IMR-90 (cell line): ENCODE results near the gene ZNF653. TPM values are rescaled to one million over a fixed set of nuclear protein-coding genes. Genes with fewer than 3 reads are reported as not detected.

Experiments used
- ATAC-seq: fragments of 200-7000 bp; cut with Tn5 transposase; 2 replicates; pipeline ENCODE4 v1.9.1; 2020; ENCODE audit warnings: low read depth, mild to moderate bottlenecking, moderate library complexity
- BruUV-seq: library from RNA; stranded (reverse); fragments of 400-500 nt; replicated peaks from 2 replicates; lab custom pipeline; 2021; lab: Mats Ljungman, UMichigan
- CTCF ChIA-PET: fragments of 300-600 bp; formaldehyde crosslinking; extraction: SDS; loops from one replicate; lab custom pipeline; 2021; ENCODE audit warnings: antibody characterized with exemption; lab: Yijun Ruan, JAX
- POLR2A ChIA-PET: fragments of 300-600 bp; sonication (Branson Sonifier 250); formaldehyde crosslinking; loops from one replicate; lab custom pipeline; 2022; ENCODE audit warnings: antibody characterized with exemption; ENCODE audit not compliant: unreplicated experiment; lab: Charles Lee
- DNase-seq: peaks from one replicate; pipeline ENCODE4 v3.0.0; 2013
- H2AFZ ChIP-seq: replicated peaks from 2 replicates; pipeline ENCODE3; 2013; ENCODE audit warnings: low read length, mild to moderate bottlenecking; ENCODE audit not compliant: poor library complexity
- H2AK5ac ChIP-seq: 2 replicates; pipeline ENCODE4 v1.6.1; 2013; ENCODE audit warnings: low read depth, low read length, inconsistent platforms
- H2AK9ac ChIP-seq: replicated peaks from 2 replicates; pipeline ENCODE3; 2013; ENCODE audit warnings: mild to moderate bottlenecking, low read depth, low read length, moderate library complexity; ENCODE audit not compliant: poor library complexity
- H2BK120ac ChIP-seq: 2 replicates; pipeline ENCODE4 v1.6.1; 2013; ENCODE audit warnings: low read depth, low read length, inconsistent platforms
- H2BK15ac ChIP-seq: 3 replicates; pipeline ENCODE4 v1.6.1; 2013; ENCODE audit warnings: low read depth, low read length, inconsistent platforms
- H2BK20ac ChIP-seq: 2 replicates; pipeline ENCODE4 v1.6.1; 2013; ENCODE audit warnings: low read depth, mild to moderate bottlenecking, inconsistent platforms, low read length, moderate library complexity
- H2BK5ac ChIP-seq: 2 replicates; pipeline ENCODE4 v1.6.1; 2013; ENCODE audit warnings: mild to moderate bottlenecking, low read depth, low read length, inconsistent platforms; ENCODE audit not compliant: poor library complexity, severe bottlenecking
- H3K14ac ChIP-seq: replicated peaks from 2 replicates; pipeline ENCODE4 v1.6.1; 2013; ENCODE audit warnings: low read depth, low read length, inconsistent platforms
- H3K18ac ChIP-seq: 2 replicates; pipeline ENCODE4 v1.6.1; 2013; ENCODE audit warnings: low read depth, low read length, control low read depth
- H3K23ac ChIP-seq: 2 replicates; pipeline ENCODE4 v1.6.1; 2013; ENCODE audit warnings: low read depth, low read length, inconsistent platforms
- H3K27ac ChIP-seq: 2 replicates; pipeline ENCODE4 v1.5.1; 2013; ENCODE audit warnings: mild to moderate bottlenecking, control low read depth, low read length; ENCODE audit not compliant: insufficient read depth
- H3K27me3 ChIP-seq: 2 replicates; pipeline ENCODE4 v1.6.1; 2013; ENCODE audit warnings: low read length; ENCODE audit not compliant: control insufficient read depth, insufficient read depth
- H3K36me3 ChIP-seq: 2 replicates; pipeline ENCODE4 v1.6.1; 2013; ENCODE audit warnings: low read length, mixed read lengths; ENCODE audit not compliant: control insufficient read depth, insufficient read depth
- H3K4ac ChIP-seq: 2 replicates; pipeline ENCODE4 v1.6.1; 2013; ENCODE audit warnings: low read depth, low read length, inconsistent platforms
- H3K4me1 ChIP-seq: 2 replicates; pipeline ENCODE4 v1.6.1; 2013; ENCODE audit warnings: low read length, mixed read lengths; ENCODE audit not compliant: control insufficient read depth, insufficient read depth
- H3K4me2 ChIP-seq: 2 replicates; pipeline ENCODE4 v1.6.1; 2013; ENCODE audit warnings: low read depth, mild to moderate bottlenecking, control low read depth, low read length, moderate library complexity
- H3K4me3 ChIP-seq: 2 replicates; pipeline ENCODE4 v1.5.1; 2013; ENCODE audit warnings: low read depth, mild to moderate bottlenecking, control low read depth, low read length, moderate library complexity; ENCODE audit not compliant: insufficient read depth
- H3K56ac ChIP-seq: 2 replicates; pipeline ENCODE4 v1.6.1; 2013; ENCODE audit warnings: low read length, inconsistent platforms; ENCODE audit not compliant: insufficient read depth; ENCODE audit errors: extremely low read depth
- H3K79me1 ChIP-seq, 2 experiments: 2 replicates each; pipeline ENCODE4 v1.6.1; 2013; ENCODE audit warnings: low read length in 2 of 2, inconsistent platforms in 1 of 2, low read depth in 1 of 2
- H3K9ac ChIP-seq: 2 replicates; pipeline ENCODE4 v1.6.1; 2013; ENCODE audit warnings: low read depth, low read length, control low read depth
- H3K9me1 ChIP-seq: 2 replicates; pipeline ENCODE4 v1.6.1; 2013; ENCODE audit warnings: low read length, inconsistent platforms; ENCODE audit not compliant: insufficient read depth
- H3K9me3 ChIP-seq: 2 replicates; pipeline ENCODE4 v1.6.1; 2013; ENCODE audit warnings: low read length; ENCODE audit not compliant: control insufficient read depth, insufficient read depth
- H4K20me1 ChIP-seq: 2 replicates; pipeline ENCODE4 v1.6.1; 2013; ENCODE audit warnings: low read length, inconsistent platforms; ENCODE audit not compliant: insufficient read depth
- H4K5ac ChIP-seq: 2 replicates; pipeline ENCODE4 v1.6.1; 2013; ENCODE audit warnings: mild to moderate bottlenecking, low read depth, low read length, control low read depth
- H4K8ac ChIP-seq, 2 experiments: 2 replicates each; pipeline ENCODE4 v1.6.1; 2013; ENCODE audit warnings: low read depth in 2 of 2, low read length in 2 of 2, control low read depth in 1 of 2, inconsistent platforms in 1 of 2
- H4K91ac ChIP-seq: 2 replicates; pipeline ENCODE4 v1.6.1; 2013; ENCODE audit warnings: low read depth, low read length, inconsistent platforms; ENCODE audit not compliant: insufficient read depth
- CEBPB ChIP-seq: IDR thresholded peaks from 2 replicates; pipeline ENCODE4 v1.6.1; 2012; ENCODE audit warnings: low read depth, low read length, improper control_type of control experiment
- CHD1 ChIP-seq: IDR thresholded peaks from 2 replicates; pipeline ENCODE4 v1.6.1; 2012; ENCODE audit warnings: low read depth, low read length, improper control_type of control experiment
- MXI1 ChIP-seq: IDR thresholded peaks from 2 replicates; pipeline ENCODE4 v1.6.1; 2012; ENCODE audit warnings: low read depth, mild to moderate bottlenecking, low read length, moderate library complexity, borderline replicate concordance
- RAD21 ChIP-seq: IDR thresholded peaks from 2 replicates; pipeline ENCODE4 v1.6.1; 2012; ENCODE audit warnings: low read length, improper control_type of control experiment
- SMC3 ChIP-seq: fragments of 150-350 bp; IDR thresholded peaks from 2 replicates; pipeline ENCODE4 v1.6.1; 2016; ENCODE audit warnings: low read depth, mild to moderate bottlenecking, antibody characterized with exemption, low read length, moderate library complexity
- WGBS, 2 experiments: methylation state at CpG; one replicate each; pipeline versions ENCODE4 v1.1.5 to v1.1.7; 2013; ENCODE audit warnings: missing lambda C conversion rate in 2 of 2; ENCODE audit not compliant: insufficient read length in 1 of 2; ENCODE audit errors: extremely low coverage in 2 of 2; 5-methylcytosine and 5-hydroxymethylcytosine counted together
- dilution Hi-C: fragments of 300-500 bp; cut with HindIII; formaldehyde crosslinking; loops from one replicate; pipeline ENCODE4 v1.14.3; 2018; ENCODE audit warnings: low sequenced_read_pairs; ENCODE audit not compliant: unreplicated experiment
- in situ Hi-C: fragments of 300-500 bp; cut with MboI; formaldehyde crosslinking; loops from 3 replicates; pipeline ENCODE4 v1.14.3; 2019; ENCODE audit warnings: low sequenced_read_pairs, inconsistent platforms, mixed read lengths
- intact Hi-C: fragments of 100-400 bp; cut with micrococcal nuclease; formaldehyde crosslinking; loops from 2 replicates; pipeline ENCODE4 v1.10.0; 2022
- polyA plus RNA-seq, 3 experiments: library from polyadenylated mRNA; depleted of rRNA; stranded (reverse); fragments of >200 nt; gene quantifications; 2 replicates each; pipeline ENCODE4 v1.2.3, GENCODE V29; 2012; ENCODE audit warnings: low replicate concordance in 1 of 3
- total RNA-seq: library from RNA; depleted of rRNA; stranded (reverse); fragments of >200 nt; gene quantifications from 2 replicates; pipeline ENCODE4 v1.2.3, GENCODE V29; 2012
- TF ChIP-seq, protein P1 (sequence below): conservative IDR thresholded peaks from 2 replicates; pipeline ENCODE4 v1.5.1; 2012; ENCODE audit warnings: mild to moderate bottlenecking, low read depth, low read length, improper control_type of control experiment
- TF ChIP-seq, protein P2 (sequence below): fragments of 150-350 bp; IDR thresholded peaks from 2 replicates; pipeline ENCODE4 v1.6.1; 2016; ENCODE audit warnings: low read depth, mild to moderate bottlenecking, low read length, moderate library complexity, borderline replicate concordance
- TF ChIP-seq, protein P3 (sequence below): fragments of 150-350 bp; IDR thresholded peaks from 2 replicates; pipeline ENCODE4 v1.6.1; 2017; ENCODE audit warnings: mild to moderate bottlenecking, antibody characterized with exemption, low read length, low read depth

ZNF653 gene
- total and polyA plus RNA-seq, 2 of the 4 experiments (the other 2 are of a cell fraction): 3.9 to 9.0 TPM

DNA sequence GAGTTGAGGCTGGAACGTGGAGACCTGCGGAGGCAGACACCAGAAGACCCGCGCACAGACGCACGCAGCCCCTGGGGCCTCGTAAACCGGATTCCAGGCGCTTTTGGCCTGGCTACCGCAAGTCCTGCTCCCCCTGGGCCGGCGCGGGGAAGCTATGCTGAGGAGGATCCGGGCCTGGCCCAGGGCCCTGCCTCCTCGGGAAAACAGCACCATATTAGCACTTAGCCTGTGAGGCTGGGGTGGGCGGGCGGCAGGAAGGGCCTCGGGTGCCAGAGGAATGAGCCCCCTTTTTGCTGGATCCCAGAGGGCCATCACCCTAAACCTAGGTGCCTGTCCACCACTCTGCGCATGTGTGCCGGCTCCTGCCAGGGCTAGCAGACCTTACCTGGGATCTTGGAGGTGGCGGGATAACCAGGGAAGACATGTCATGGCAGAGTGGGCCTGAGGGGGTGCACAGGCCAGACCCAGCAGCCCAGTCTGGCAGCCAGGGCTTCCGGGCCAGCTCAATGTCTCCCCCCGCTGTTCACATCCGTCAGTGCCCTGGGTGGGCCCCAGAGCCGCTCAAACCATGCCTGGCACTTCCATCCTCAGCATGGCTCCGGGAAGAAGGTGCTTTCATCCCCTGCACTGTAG, 46.1 kb upstream of the ZNF653 start:
- Histone ChIP-seq H2BK15ac (no peak overlapping the region), H3K18ac (no peak overlapping the region), H2AK5ac (no peak overlapping the region), H3K27me3 (no peaks in the 10 kb centered on the region), H3K56ac (no peak overlapping the region), H3K9me3 (no peaks in the 10 kb centered on the region), H3K4me3 (no peak overlapping the region), H2BK20ac (no peak overlapping the region), H4K20me1 (peaks cover 27% of the 10 kb centered on the region), H3K27ac (no peak overlapping the region), H3K9me1 (no peaks in the 10 kb centered on the region), H3K4me2 (no peak overlapping the region), H3K23ac (no peak overlapping the region), H4K8ac (no peak overlapping the region), H3K9ac (no peak overlapping the region), H3K36me3 (peaks cover 53% of the 10 kb centered on the region), H4K91ac (no peak overlapping the region), H2BK5ac (no peak overlapping the region), H3K79me1 (peaks cover 11 to 28% of the 10 kb centered on the region in 2 experiments; a peak in 3 of 4 replicates), H3K14ac (no peak overlapping the region), H3K4ac (no peak overlapping the region), H2AK9ac (peak overlapping the region; percentile 42), H2BK120ac (no peak overlapping the region), H4K5ac (no peak overlapping the region), H2AFZ (no peak overlapping the region), H3K4me1 (no peaks in the 10 kb centered on the region)
- ATAC-seq (peak; percentile 66), DNase-seq (no peak)
- ChIA-PET POLR2A (no interaction called here), CTCF (no interaction called here)
- dilution Hi-C loops (no loop called here), in situ Hi-C loops (no loop called here), intact Hi-C loops (no loop called here)
- WGBS, 2 experiments: 81% methylated on average over 9 of the region's 26 CpGs; no CpG with 5 or more reads in 1 of the 2 experiments
- no TSS peak for BruUV-seq
- no peak for TF ChIP-seq MXI1
- TF ChIP-seq, protein P1, sequence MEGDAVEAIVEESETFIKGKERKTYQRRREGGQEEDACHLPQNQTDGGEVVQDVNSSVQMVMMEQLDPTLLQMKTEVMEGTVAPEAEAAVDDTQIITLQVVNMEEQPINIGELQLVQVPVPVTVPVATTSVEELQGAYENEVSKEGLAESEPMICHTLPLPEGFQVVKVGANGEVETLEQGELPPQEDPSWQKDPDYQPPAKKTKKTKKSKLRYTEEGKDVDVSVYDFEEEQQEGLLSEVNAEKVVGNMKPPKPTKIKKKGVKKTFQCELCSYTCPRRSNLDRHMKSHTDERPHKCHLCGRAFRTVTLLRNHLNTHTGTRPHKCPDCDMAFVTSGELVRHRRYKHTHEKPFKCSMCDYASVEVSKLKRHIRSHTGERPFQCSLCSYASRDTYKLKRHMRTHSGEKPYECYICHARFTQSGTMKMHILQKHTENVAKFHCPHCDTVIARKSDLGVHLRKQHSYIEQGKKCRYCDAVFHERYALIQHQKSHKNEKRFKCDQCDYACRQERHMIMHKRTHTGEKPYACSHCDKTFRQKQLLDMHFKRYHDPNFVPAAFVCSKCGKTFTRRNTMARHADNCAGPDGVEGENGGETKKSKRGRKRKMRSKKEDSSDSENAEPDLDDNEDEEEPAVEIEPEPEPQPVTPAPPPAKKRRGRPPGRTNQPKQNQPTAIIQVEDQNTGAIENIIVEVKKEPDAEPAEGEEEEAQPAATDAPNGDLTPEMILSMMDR: peak; percentile 43
- TF ChIP-seq RAD21: peak; percentile 47
- TF ChIP-seq, protein P2, sequence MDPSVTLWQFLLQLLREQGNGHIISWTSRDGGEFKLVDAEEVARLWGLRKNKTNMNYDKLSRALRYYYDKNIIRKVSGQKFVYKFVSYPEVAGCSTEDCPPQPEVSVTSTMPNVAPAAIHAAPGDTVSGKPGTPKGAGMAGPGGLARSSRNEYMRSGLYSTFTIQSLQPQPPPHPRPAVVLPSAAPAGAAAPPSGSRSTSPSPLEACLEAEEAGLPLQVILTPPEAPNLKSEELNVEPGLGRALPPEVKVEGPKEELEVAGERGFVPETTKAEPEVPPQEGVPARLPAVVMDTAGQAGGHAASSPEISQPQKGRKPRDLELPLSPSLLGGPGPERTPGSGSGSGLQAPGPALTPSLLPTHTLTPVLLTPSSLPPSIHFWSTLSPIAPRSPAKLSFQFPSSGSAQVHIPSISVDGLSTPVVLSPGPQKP: no peak
- peak; percentile 30; the same call in 1 of the 2 replicates for TF ChIP-seq SMC3
- TF ChIP-seq CEBPB: no peak
- TF ChIP-seq CHD1: no peak
- TF ChIP-seq, protein P3, sequence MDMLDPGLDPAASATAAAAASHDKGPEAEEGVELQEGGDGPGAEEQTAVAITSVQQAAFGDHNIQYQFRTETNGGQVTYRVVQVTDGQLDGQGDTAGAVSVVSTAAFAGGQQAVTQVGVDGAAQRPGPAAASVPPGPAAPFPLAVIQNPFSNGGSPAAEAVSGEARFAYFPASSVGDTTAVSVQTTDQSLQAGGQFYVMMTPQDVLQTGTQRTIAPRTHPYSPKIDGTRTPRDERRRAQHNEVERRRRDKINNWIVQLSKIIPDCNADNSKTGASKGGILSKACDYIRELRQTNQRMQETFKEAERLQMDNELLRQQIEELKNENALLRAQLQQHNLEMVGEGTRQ: no peak
